GM12801 (cell line): ENCODE results near the gene DBN1.

Source experiments
- CTCF ChIP-seq: IDR thresholded peaks from one replicate; pipeline ENCODE4 v1.5.1; 2011; ENCODE audit warnings: control low read depth; ENCODE audit not compliant: insufficient read length; ENCODE audit errors: extremely low read depth

The DBN1 gene

GRCh38 chr5:177492841-177493240 is 19.4 kb upstream of the DBN1 start:
- no peak for TF ChIP-seq CTCF

DNA sequence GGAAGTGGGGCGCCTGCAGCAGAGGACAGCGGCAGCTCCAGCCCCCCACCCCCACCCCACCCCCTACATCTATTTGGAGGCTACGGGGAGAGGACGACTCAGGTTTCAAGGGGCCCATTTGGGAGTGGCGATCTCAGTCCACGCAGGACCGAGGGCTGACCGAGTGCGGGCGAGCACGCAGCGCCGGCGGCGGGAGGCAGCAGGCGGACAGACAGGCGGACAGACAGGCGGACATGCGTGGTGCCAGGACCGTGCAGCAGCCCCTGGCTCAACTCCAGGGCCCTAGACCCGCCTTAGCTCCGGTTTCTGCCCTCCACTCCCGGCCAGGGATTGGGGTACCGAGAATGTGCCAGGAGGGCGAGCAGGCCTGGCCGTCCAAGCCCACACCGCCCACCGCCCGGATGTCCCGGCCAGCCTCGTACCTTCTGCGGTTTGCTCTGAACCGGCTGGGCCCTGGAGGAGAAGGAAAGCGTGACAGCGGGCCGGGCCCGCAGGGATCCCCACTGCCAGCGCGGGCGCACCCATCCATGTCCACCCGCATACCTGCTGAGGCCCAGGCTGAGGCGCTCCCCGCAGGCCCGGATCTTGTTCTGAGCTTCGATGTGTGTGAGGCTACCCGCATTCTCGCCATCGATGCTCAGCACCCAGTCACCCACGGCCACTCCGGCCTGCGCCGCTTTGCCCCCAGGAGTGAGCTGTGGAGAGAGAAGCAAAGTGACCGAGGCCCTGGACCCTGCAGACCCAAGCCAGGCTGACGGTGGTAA is 18.7 kb upstream of the DBN1 start:
- TF ChIP-seq CTCF, result no peak

GRCh38 chr5:177491429-177491945 is 18.1 kb upstream of the DBN1 start:
- no peak for TF ChIP-seq CTCF

DNA sequence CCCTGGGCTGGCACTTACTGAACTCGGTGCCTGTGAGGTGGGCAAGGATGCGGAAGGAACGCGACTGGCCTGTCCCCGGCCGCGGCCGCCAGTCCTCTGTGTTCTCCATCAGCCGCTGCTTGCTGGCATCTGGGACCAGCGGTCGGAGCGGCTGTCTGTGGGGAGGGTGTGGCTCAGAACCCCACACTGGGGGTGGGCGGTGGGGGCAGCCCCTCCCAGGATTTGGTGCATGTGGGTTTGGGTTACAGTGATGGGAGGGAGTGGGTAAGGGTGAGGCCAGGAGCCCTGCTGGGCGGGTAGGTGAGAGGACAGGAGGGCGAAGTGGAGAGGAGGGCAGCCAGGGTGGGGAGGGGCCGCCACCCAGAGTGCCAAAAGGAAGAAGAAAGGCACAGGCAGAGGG is 17.6 kb upstream of the DBN1 start:
- no peak for TF ChIP-seq CTCF

DNA sequence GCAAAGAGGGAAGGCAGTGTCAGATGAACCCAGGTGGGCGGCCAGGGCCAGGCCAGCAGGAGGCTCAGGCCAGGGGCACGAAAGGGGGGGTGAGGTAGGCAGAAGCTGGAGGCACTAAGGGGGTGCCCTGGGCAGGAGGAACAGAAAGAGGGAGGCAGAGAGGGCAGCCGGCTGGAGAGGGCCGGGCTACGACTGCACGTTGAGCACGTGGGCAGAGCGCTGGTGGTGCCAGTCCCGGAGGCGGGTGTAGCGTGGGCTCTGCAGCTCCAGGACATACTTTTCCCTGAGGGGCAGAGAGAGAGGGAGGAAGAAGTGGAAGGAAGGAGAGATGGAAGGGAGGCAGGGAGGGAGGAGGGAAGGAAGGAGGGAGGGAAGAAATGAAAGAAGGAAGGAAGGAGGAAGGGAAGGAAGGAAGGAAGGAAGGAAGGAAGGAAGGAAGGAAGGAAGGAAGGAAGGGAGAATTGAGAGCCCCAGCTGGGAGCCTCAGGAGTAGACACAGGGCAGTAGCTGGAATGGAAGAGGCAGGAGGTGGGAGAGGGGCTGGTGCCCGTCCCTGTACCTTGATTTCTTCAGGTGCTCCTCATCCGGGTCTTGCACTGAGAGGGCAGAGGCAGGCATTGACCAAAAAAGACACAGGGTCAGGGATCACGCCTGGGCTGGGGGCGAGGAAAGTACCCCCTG is 17.0 kb upstream of the DBN1 start:
- TF ChIP-seq CTCF, result no peak

DNA sequence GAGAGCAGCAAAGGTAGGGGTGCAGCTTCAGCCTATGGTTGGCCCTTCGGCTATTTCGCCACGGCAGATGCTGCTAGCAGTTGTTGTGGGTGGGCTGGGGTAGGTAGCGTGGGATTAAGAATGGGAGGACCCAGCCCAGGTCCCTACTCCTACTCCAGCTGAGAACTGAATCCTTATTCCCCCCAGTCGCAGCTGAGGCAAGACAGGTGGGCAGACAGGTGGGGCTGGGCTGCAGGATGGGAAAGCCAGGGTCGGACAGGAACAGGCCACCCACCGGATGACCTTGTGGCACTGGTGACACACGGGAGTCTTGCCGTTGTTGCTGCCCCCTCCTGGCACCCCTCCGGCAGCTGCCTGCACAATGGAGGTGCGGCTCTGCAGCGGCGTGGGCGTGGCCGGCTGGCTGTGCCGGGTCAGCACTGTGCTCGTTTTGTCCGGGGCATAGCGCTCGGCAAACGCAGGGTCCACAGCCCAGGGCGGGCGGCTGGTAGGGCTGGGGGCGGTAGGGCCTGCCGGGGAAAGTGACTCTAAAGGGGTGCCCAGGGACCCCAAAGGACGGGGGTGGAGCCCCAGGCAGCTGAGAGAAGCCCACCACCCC is 15.8 kb upstream of the DBN1 start:
- no peak for TF ChIP-seq CTCF

GRCh38 chr5:177487975-177488374 is 14.5 kb upstream of the DBN1 start:
- no peak for TF ChIP-seq CTCF
